Bronchial smooth muscle cell (primary cell): Measurements from ENCODE around the gene SLITRK3. TPM values are rescaled to one million over a fixed set of nuclear protein-coding genes. Genes with fewer than 3 reads are reported as not detected.

Experiments
- total RNA-seq: library from RNA; depleted of rRNA; stranded (reverse); fragments of >200 nt; gene quantifications from 2 replicates; pipeline ENCODE4 v1.2.1, GENCODE V29; 2014

SLITRK3 gene
- total RNA-seq, result not detected in 2 replicates

DNA sequence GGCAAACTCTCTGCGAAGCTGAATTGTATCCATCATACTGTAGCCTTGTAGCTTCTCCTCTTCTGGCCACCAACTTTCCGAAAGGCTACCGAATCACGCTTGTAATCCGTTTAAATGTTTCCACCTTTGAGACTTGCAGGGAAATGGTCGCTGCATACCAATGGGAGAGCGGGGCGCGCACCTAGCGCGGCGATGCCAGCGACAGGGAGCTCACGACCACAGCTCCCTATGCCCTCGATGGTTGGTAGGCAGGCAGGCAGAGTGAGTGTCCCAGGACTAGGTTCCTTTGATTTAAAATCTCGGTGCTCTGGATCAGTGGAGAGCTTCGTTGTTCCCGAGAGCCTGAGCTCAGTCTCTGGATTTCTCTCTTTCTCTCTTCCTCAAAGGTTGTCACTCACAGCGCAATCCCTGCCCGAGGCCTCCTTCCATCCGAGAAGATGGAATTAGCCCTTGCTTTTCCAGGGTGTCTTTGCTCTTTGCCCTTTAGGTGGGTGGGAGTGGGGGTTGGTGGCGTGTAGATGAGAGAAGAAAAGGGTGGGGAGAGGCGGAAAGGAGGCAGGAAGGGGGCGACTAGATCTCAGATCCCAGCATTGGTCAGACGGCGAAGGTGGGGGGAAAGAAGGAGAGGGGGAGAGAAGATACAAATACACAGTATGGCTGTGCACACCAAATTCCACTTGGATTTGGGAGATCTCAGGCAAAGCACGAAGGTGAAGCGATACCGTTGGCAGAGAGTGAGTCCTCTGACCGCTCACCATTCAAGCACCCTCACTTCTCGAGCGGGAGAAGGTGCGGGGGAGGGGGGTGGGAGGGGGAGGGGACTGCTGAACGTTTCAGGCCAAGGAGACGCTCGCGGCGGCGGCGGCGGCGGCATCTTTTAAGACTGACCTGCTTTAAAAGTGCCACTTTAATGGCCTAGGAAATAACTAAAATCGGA is at the start of gene SLITRK3:
Gene SLITRK3 (minus strand): TSS at position 745 of the 937 bp plus-strand sequence. CDS start 5,554 bp downstream, outside the sequence.

Other genes starting within 250 kb of the SLITRK3 start
- gene SI, start 117.9 kb downstream of the SLITRK3 start, total RNA-seq, result not detected in 2 replicates